ENCODE results near the gene SART3.
"Not testable (repeated sequence)": the region's sequence is repeated elsewhere in the genome, so short reads cannot be mapped to it uniquely, and the experiment has no call there.

SART3 gene

GRCh38 chr12:108564724-108565123 is 3.8 kb upstream of the SART3 start:
- no peak overlapping the region for H3K27ac Mint-ChIP-seq
- H3K4me3 Mint-ChIP-seq, result no peak overlapping the region
- no peaks in the 10 kb centered on the region for H3K27me3 Mint-ChIP-seq (ENCODE audit: low read depth)
- no peaks in the 10 kb centered on the region for H3K9me3 Mint-ChIP-seq
- peaks cover 45% of the 10 kb centered on the region for H3K36me3 Mint-ChIP-seq (ENCODE audit: low read depth)
- peaks cover 38% of the 10 kb centered on the region for H3K4me1 Mint-ChIP-seq (ENCODE audit: low read depth)

- Mint-ChIP-seq H3K9me3 (no peaks in the 10 kb centered on the region), H3K27me3 (ENCODE audit: low read depth) (no peaks in the 10 kb centered on the region), H3K4me3 (peak overlapping the region; percentile 100), H3K36me3 (ENCODE audit: low read depth) (peaks cover 39% of the 10 kb centered on the region), H3K27ac (peak overlapping the region; percentile 99), H3K4me1 (ENCODE audit: low read depth) (peaks cover 39% of the 10 kb centered on the region)
Measured at GRCh38 chr12:108563804-108564151, 2.8 kb upstream of the SART3 start.

GRCh38 chr12:108563136-108563803 is 2.3 kb upstream of the SART3 start:
- H3K27ac Mint-ChIP-seq, result peak overlapping the region; percentile 99
- peaks cover 35% of the 10 kb centered on the region for H3K36me3 Mint-ChIP-seq (ENCODE audit: low read depth)
- peak overlapping the region; percentile 100 for H3K4me3 Mint-ChIP-seq
- H3K27me3 Mint-ChIP-seq (ENCODE audit: low read depth), result no peaks in the 10 kb centered on the region
- peaks cover 34% of the 10 kb centered on the region for H3K4me1 Mint-ChIP-seq (ENCODE audit: low read depth)
- H3K9me3 Mint-ChIP-seq, result no peaks in the 10 kb centered on the region

DNA sequence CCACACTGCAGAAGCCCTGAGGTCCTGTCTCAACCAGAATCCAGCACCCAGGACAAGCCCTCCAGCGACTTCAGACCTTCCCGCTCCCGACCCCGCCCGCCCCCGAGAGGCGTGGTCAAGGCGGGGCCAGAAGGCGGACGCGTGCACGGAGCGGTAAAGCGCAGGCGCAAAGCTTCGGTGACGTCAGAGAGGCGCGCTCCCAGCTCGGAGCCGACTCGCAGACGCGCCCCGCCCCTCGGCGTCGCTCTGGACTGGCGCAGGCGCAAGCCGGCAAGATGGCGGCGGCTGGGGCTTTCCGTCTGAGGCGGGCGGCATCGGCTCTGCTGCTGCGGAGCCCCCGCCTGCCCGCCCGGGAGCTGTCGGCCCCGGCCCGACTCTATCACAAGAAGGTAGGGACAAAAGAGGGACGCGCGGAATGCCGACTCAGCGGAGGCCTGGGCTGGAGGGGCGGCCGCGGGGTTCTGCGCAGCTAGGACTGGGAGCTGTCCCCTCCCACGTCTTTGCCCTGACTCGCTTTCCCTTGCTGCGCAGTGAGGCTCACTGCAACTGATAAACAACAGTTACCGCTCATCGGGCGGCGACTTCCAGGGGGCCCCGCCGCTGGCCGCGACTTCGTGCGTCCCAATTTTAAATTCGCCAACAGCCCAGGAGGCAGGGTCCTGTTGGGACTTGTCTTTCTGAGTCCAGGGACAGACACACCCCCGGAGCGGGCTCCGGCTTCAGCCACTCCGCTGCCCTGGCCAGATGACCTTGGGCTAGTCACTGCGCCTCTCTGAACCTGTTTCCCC is 1.6 kb upstream of the SART3 start, which contains the start of gene ISCU:
Gene ISCU (plus strand): TSS at position 249 of the 788 bp plus-strand sequence. CDS start 27 bp downstream, at position 276.
- H3K27me3 Mint-ChIP-seq (ENCODE audit: low read depth), result no peaks in the 10 kb centered on the region
- H3K4me1 Mint-ChIP-seq (ENCODE audit: low read depth), result peaks cover 29% of the 10 kb centered on the region
- peaks cover 31% of the 10 kb centered on the region for H3K36me3 Mint-ChIP-seq (ENCODE audit: low read depth)
- H3K27ac Mint-ChIP-seq, result peak within 1 kb of the TSS; percentile 99
- H3K4me3 Mint-ChIP-seq, result peak within 1 kb of the TSS; percentile 100
- no peaks in the 10 kb centered on the region for H3K9me3 Mint-ChIP-seq

GRCh38 chr12:108561852-108562347 is 927 bp upstream of the SART3 start:
- peaks cover 32% of the 10 kb centered on the region for H3K4me1 Mint-ChIP-seq (ENCODE audit: low read depth)

GRCh38 chr12:108560321-108560721 is 652 bp downstream of the SART3 start:
- Mint-ChIP-seq H3K9me3 (no peaks in the 10 kb centered on the region), H3K27me3 (ENCODE audit: low read depth) (no peaks in the 10 kb centered on the region), H3K4me3 (peak overlapping the region; percentile 100), H3K27ac (peak overlapping the region; percentile 99), H3K4me1 (ENCODE audit: low read depth) (peaks cover 30% of the 10 kb centered on the region), H3K36me3 (ENCODE audit: low read depth) (peaks cover 15% of the 10 kb centered on the region)

More at GRCh38 chr12:108561852-108562347, 927 bp upstream of the SART3 start:
- peak overlapping the region; percentile 99 for H3K27ac Mint-ChIP-seq
- H3K9me3 Mint-ChIP-seq, result no peaks in the 10 kb centered on the region
- H3K27me3 Mint-ChIP-seq (ENCODE audit: low read depth), result no peaks in the 10 kb centered on the region
- peak overlapping the region; percentile 100 for H3K4me3 Mint-ChIP-seq
- peaks cover 27% of the 10 kb centered on the region for H3K36me3 Mint-ChIP-seq (ENCODE audit: low read depth)

- Mint-ChIP-seq H3K4me3 (peak overlapping the region; percentile 100), H3K27ac (peak overlapping the region; percentile 99), H3K4me1 (ENCODE audit: low read depth) (peaks cover 32% of the 10 kb centered on the region), H3K36me3 (ENCODE audit: low read depth) (peaks cover 13% of the 10 kb centered on the region), H3K9me3 (no peaks in the 10 kb centered on the region), H3K27me3 (ENCODE audit: low read depth) (no peaks in the 10 kb centered on the region)
Measured at GRCh38 chr12:108559748-108560147, 1.2 kb downstream of the SART3 start.

DNA sequence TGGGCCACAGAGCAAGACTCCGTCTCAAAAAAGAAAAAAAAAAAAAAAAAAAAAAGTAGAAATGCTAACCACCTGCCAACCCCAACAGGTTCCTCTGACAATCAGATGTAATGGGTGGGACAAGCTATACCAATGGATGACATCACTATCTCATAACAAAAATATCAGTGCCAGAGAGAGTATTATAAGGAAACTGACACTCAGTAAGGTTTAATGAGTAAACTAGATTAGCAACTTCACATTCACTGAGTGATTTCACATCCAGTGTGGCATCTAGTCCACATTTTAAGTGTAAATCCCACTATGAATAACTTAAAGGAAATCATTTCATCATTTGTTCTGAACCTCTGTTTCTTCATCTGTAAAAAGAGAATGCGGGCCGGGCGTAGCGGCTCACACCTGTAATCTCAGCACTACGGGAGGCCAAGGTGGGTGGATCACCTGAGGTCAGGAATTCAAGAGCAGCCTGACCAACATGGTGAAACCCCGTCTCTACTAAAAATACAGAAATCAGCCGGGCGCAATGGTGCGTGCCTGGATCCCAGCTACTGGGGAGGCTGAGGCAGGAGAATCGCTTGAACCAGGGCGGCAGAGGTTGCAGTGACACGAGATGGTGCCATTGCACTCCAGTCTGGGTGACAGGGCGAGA is 1.8 kb downstream of the SART3 start:
- Mint-ChIP-seq H3K4me1 (ENCODE audit: low read depth) (peaks cover 34% of the 10 kb centered on the region), H3K27me3 (ENCODE audit: low read depth) (no peaks in the 10 kb centered on the region), H3K27ac (peak overlapping the region; percentile 58), H3K36me3 (ENCODE audit: low read depth) (peaks cover 8% of the 10 kb centered on the region), H3K9me3 (no peaks in the 10 kb centered on the region), H3K4me3 (peak overlapping the region; percentile 55)

- not testable (repeated sequence) for H3K36me3 Mint-ChIP-seq (ENCODE audit: low read depth); H3K9me3 Mint-ChIP-seq; H3K27me3 Mint-ChIP-seq (ENCODE audit: low read depth); H3K27ac Mint-ChIP-seq; H3K4me3 Mint-ChIP-seq
- peaks cover 46% of the 10 kb centered on the region for H3K4me1 Mint-ChIP-seq (ENCODE audit: low read depth)
Measured at GRCh38 chr12:108555383-108555782, 5.6 kb downstream of the SART3 start.

DNA sequence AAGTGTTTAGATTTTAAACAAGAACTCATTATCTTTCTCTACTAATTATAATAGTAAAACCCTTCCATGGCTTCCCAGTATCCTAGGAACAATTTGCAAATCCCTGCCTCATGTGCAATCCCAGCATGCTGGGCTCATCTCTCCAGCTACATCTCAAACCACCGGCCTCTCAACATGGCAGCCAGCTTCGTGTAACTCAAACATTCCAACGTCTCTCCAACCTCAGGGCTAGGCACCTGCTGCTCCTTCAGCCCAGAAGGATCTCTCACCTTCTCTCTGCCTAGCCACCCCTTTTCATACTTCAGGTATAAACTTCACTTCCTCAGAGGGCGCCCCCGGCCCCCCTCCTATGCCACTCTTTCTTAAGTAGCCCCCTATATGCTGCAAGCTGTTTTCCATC is 7.2 kb downstream of the SART3 start:
- Mint-ChIP-seq H3K4me3 (no peak overlapping the region), H3K27ac (no peak overlapping the region), H3K9me3 (no peaks in the 10 kb centered on the region), H3K27me3 (ENCODE audit: low read depth) (no peaks in the 10 kb centered on the region), H3K4me1 (ENCODE audit: low read depth) (peaks cover 40% of the 10 kb centered on the region), H3K36me3 (ENCODE audit: low read depth) (peaks cover 9% of the 10 kb centered on the region)

GRCh38 chr12:108551535-108551934 is 9.4 kb downstream of the SART3 start:
- H3K4me3 Mint-ChIP-seq, result no peak overlapping the region

DNA sequence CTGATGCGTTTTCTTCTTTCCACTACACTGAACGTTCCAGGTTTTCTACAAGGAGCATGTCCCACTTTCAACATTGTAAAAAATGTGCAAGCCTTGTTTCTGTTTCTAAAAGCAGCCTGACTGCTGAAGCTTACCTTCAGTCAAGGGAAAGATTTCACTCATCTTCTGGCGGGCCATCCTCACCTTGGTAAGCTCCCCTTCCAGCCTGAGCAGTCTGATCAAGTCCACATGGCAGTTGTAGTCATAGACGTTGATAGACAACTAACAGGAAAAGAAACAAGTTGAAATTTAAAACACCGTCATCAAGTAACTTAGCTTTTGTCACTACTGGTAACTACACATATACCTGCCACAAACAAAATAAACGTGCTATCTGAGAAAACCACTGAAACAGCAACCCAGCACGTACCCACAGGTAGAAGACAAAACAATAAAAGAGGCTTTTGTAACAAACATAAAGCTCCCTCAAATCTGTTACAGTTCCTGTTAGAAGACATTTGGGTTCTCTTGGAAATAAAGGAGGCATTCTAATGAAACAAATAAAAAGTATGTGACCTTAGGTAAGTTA is 11.9 kb downstream of the SART3 start:
- peaks cover 30% of the 10 kb centered on the region for H3K4me1 Mint-ChIP-seq (ENCODE audit: low read depth)
- no peak overlapping the region for H3K4me3 Mint-ChIP-seq
- no peaks in the 10 kb centered on the region for H3K27me3 Mint-ChIP-seq (ENCODE audit: low read depth)
- peaks cover 27% of the 10 kb centered on the region for H3K36me3 Mint-ChIP-seq (ENCODE audit: low read depth)
- H3K27ac Mint-ChIP-seq, result no peak overlapping the region
- no peaks in the 10 kb centered on the region for H3K9me3 Mint-ChIP-seq

More at GRCh38 chr12:108551535-108551934, 9.4 kb downstream of the SART3 start:
- Mint-ChIP-seq H3K36me3 (ENCODE audit: low read depth) (peaks cover 17% of the 10 kb centered on the region), H3K4me1 (ENCODE audit: low read depth) (peaks cover 36% of the 10 kb centered on the region), H3K27ac (no peak overlapping the region), H3K27me3 (ENCODE audit: low read depth) (no peaks in the 10 kb centered on the region), H3K9me3 (no peaks in the 10 kb centered on the region)

- peaks cover 37% of the 10 kb centered on the region for H3K36me3 Mint-ChIP-seq (ENCODE audit: low read depth)
- H3K27ac Mint-ChIP-seq, result no peak overlapping the region
- no peaks in the 10 kb centered on the region for H3K27me3 Mint-ChIP-seq (ENCODE audit: low read depth)
- H3K4me1 Mint-ChIP-seq (ENCODE audit: low read depth), result peaks cover 30% of the 10 kb centered on the region
- H3K9me3 Mint-ChIP-seq, result no peaks in the 10 kb centered on the region
- H3K4me3 Mint-ChIP-seq, result no peak overlapping the region
Measured at GRCh38 chr12:108547686-108548085, 13.3 kb downstream of the SART3 start.

- H3K36me3 Mint-ChIP-seq (ENCODE audit: low read depth), result peaks cover 43% of the 10 kb centered on the region
Measured at GRCh38 chr12:108543652-108544051, 17.3 kb downstream of the SART3 start.

More at GRCh38 chr12:108543652-108544051, 17.3 kb downstream of the SART3 start:
- H3K9me3 Mint-ChIP-seq, result no peaks in the 10 kb centered on the region
- H3K4me1 Mint-ChIP-seq (ENCODE audit: low read depth), result peaks cover 19% of the 10 kb centered on the region
- no peaks in the 10 kb centered on the region for H3K27me3 Mint-ChIP-seq (ENCODE audit: low read depth)
- no peak overlapping the region for H3K4me3 Mint-ChIP-seq
- H3K27ac Mint-ChIP-seq, result no peak overlapping the region
